ENCODE data around the gene DUSP22. TPM values are rescaled to one million over a fixed set of nuclear protein-coding genes. Genes with fewer than 3 reads are reported as not detected.

Gene DUSP22
- polyA plus RNA-seq, 2 of the 4 experiments (the other 2 are of a cell fraction): 6.2 to 11.3 TPM

DNA sequence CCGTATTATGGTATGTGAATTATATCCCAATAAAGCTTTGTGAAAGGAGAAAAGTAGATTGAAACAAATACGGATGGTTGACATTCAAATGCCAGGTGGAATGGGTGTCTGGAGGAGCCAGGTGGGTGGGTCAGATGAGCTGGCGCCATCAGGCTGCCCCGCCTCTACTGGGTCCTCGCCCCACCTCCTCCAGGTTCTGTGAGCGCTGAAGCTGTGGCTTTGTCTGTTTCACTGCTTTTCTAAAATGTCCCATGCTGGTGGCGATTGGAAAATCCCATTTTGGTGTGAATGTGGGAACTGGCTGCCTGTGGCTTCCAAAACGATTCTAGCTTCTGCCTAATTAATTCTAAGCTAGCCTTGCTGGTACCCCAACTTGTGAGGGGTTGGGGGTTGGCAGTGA is 16.5 kb downstream of the DUSP22 start:
- POLR2A ChIA-PET: no interaction called here
- CTCF ChIA-PET: no interaction called here
- ATAC-seq (no peak), FAIRE-seq (no peak), DNase-seq (ENCODE audit: low read depth in 1 of 2, low spot score in 1 of 2) (no peak)
- no peaks in the 10 kb centered on the region for H3K9me3 ChIP-seq
- WGBS (ENCODE audit: missing lambda C conversion rate): 85% methylated on average over 8 of the region's 8 CpGs
- no peaks in the 10 kb centered on the region for H3K4me1 ChIP-seq
- no peak overlapping the region for H3K27ac ChIP-seq
- TF ChIP-seq PHF8 (IDR thresholded peaks at IDR 0.05; ENCODE audit: borderline replicate concordance, low read depth) (no peak), USF2 (IDR thresholded peaks at IDR 0.05) (no peak), TFCP2L1 (CRISPR knock-in tag; IDR thresholded peaks at IDR 0.05) (no peak), ZC3H11A (IDR thresholded peaks at IDR 0.05) (no peak), HDAC2 (IDR thresholded peaks at IDR 0.05) (no peak), FOSL2 (IDR thresholded peaks at IDR 0.05) (no peak), FOSL2 (CRISPR knock-in tag; IDR thresholded peaks at IDR 0.05) (no peak)
- TF ChIP-seq, protein P1, sequence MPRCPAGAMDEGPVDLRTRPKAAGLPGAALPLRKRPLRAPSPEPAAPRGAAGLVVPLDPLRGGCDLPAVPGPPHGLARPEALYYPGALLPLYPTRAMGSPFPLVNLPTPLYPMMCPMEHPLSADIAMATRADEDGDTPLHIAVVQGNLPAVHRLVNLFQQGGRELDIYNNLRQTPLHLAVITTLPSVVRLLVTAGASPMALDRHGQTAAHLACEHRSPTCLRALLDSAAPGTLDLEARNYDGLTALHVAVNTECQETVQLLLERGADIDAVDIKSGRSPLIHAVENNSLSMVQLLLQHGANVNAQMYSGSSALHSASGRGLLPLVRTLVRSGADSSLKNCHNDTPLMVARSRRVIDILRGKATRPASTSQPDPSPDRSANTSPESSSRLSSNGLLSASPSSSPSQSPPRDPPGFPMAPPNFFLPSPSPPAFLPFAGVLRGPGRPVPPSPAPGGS (IDR thresholded peaks at IDR 0.05): no peak
- no peak overlapping the region for H3K4me2 ChIP-seq
- no peak overlapping the region for H3K4me3 ChIP-seq

DNA sequence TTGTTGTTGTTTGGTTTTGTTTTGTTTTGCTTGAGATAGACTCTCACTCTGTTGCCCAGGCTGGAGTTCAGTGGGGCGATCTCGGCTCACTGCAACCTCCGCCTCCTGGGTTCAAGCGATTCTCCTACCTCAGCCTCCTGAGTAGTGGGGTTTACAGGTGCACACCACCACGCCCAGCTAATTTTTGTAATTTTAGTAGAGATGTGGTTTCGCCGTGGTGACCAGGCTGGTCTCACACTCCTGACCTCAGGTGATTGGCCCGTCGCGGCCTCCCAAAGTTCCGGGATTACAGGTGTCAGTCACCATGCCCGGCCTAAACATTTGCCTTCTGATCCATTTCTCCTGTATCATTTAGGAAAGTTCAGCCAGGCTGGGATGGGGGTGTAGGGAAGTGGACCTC is 17.7 kb downstream of the DUSP22 start:
- Histone ChIP-seq H3K27ac (no peak overlapping the region), H3K4me2 (no peak overlapping the region), H3K4me1 (no peaks in the 10 kb centered on the region), H3K9me3 (no peaks in the 10 kb centered on the region), H3K4me3 (no peak overlapping the region)
- CTCF ChIA-PET: no interaction called here
- POLR2A ChIA-PET: no interaction called here
- TF ChIP-seq RCOR1 (IDR thresholded peaks at IDR 0.05; ENCODE audit: low read depth, low read length): no peak
- no peak for TF ChIP-seq HOXB13 (CRISPR knock-in tag; IDR thresholded peaks at IDR 0.05; ENCODE audit: low read depth)
- TF ChIP-seq CHD4 (IDR thresholded peaks at IDR 0.05; ENCODE audit: borderline replicate concordance): no peak
- TF ChIP-seq, protein P2, sequence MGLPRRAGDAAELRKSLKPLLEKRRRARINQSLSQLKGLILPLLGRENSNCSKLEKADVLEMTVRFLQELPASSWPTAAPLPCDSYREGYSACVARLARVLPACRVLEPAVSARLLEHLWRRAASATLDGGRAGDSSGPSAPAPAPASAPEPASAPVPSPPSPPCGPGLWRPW (IDR thresholded peaks at IDR 0.05): no peak
- TF ChIP-seq E2F6 (IDR thresholded peaks at IDR 0.05; ENCODE audit: borderline replicate concordance, low read depth): no peak
- no peak for TF ChIP-seq MAFK (IDR thresholded peaks at IDR 0.05; ENCODE audit: partially characterized antibody)
- no peak for TF ChIP-seq TFCP2L1 (CRISPR knock-in tag; IDR thresholded peaks at IDR 0.05)
- TF ChIP-seq FOSB (CRISPR knock-in tag; IDR thresholded peaks at IDR 0.05): no peak
- no peak for TF ChIP-seq ZSCAN20 (CRISPR knock-in tag; IDR thresholded peaks at IDR 0.05)
- no peak for DNase-seq (ENCODE audit: low read depth in 1 of 2, low spot score in 1 of 2)
- no peak for FAIRE-seq
- no peak for ATAC-seq
- WGBS (ENCODE audit: missing lambda C conversion rate): 96% methylated on average over 12 of the region's 12 CpGs

DNA sequence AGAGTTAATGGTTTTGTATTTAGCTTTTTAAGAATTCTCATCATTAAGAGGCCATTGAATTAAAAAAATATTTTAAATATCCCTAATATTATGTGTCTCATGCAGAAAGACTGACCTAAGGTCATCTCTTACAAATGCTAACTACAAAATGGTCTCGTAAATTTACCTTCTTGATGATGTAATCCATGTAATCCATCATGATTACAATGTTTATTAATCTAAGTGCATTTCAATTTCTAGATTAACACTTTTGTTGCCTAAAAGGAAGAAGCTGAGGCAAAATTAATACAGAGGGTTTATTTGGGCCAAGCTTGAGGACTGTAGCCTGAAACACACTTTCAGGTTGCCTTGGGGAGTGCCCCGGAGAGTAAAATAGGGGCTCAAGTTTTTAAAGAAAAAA is 18.4 kb downstream of the DUSP22 start:
- Histone ChIP-seq H3K4me2 (no peak overlapping the region), H3K27ac (no peak overlapping the region), H3K4me1 (no peaks in the 10 kb centered on the region), H3K9me3 (no peaks in the 10 kb centered on the region), H3K4me3 (no peak overlapping the region)
- ChIA-PET POLR2A (no interaction called here), CTCF (no interaction called here)
- no peak for FAIRE-seq
- 88% methylated on average over 2 of the region's 2 CpGs for WGBS (ENCODE audit: missing lambda C conversion rate)
- DNase-seq (ENCODE audit: low read depth in 1 of 2, low spot score in 1 of 2): no peak
- no peak for ATAC-seq
- TF ChIP-seq, protein P3, sequence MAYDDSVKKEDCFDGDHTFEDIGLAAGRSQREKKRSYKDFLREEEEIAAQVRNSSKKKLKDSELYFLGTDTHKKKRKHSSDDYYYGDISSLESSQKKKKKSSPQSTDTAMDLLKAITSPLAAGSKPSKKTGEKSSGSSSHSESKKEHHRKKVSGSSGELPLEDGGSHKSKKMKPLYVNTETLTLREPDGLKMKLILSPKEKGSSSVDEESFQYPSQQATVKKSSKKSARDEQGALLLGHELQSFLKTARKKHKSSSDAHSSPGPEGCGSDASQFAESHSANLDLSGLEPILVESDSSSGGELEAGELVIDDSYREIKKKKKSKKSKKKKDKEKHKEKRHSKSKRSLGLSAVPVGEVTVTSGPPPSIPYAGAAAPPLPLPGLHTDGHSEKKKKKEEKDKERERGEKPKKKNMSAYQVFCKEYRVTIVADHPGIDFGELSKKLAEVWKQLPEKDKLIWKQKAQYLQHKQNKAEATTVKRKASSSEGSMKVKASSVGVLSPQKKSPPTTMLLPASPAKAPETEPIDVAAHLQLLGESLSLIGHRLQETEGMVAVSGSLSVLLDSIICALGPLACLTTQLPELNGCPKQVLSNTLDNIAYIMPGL (CRISPR knock-in tag; IDR thresholded peaks at IDR 0.05; ENCODE audit: borderline replicate concordance): no peak
- TF ChIP-seq CBX8 (IDR thresholded peaks at IDR 0.05) (no peak), HOXA7 (CRISPR knock-in tag; IDR thresholded peaks at IDR 0.05) (no peak), BHLHE40 (IDR thresholded peaks at IDR 0.05; ENCODE audit: low read depth, low read length) (no peak), ZFP36 (IDR thresholded peaks at IDR 0.05; ENCODE audit: borderline replicate concordance, partially characterized antibody) (no peak), ESRRA (IDR thresholded peaks at IDR 0.05; ENCODE audit: borderline replicate concordance, low read length) (no peak), POLR2A (IDR thresholded peaks at IDR 0.05; ENCODE audit: low read length) (no peak), SREBF2 (IDR thresholded peaks at IDR 0.05) (no peak), USF2 (IDR thresholded peaks at IDR 0.05) (no peak)
- TF ChIP-seq, protein P2 (IDR thresholded peaks at IDR 0.05): no peak
- TF ChIP-seq, protein P4, sequence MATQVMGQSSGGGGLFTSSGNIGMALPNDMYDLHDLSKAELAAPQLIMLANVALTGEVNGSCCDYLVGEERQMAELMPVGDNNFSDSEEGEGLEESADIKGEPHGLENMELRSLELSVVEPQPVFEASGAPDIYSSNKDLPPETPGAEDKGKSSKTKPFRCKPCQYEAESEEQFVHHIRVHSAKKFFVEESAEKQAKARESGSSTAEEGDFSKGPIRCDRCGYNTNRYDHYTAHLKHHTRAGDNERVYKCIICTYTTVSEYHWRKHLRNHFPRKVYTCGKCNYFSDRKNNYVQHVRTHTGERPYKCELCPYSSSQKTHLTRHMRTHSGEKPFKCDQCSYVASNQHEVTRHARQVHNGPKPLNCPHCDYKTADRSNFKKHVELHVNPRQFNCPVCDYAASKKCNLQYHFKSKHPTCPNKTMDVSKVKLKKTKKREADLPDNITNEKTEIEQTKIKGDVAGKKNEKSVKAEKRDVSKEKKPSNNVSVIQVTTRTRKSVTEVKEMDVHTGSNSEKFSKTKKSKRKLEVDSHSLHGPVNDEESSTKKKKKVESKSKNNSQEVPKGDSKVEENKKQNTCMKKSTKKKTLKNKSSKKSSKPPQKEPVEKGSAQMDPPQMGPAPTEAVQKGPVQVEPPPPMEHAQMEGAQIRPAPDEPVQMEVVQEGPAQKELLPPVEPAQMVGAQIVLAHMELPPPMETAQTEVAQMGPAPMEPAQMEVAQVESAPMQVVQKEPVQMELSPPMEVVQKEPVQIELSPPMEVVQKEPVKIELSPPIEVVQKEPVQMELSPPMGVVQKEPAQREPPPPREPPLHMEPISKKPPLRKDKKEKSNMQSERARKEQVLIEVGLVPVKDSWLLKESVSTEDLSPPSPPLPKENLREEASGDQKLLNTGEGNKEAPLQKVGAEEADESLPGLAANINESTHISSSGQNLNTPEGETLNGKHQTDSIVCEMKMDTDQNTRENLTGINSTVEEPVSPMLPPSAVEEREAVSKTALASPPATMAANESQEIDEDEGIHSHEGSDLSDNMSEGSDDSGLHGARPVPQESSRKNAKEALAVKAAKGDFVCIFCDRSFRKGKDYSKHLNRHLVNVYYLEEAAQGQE (IDR thresholded peaks at IDR 0.05): no peak
